Vagina (tissue), 2 donors: ENCODE results near the gene NRARP. TPM values are rescaled to one million over a fixed set of nuclear protein-coding genes. Genes with fewer than 3 reads are reported as not detected.

Experiments used
- DNase-seq, 2 donors: peaks; one replicate each; pipeline ENCODE4 v3.0.0-alpha.2; 2017; ENCODE audit errors: extremely low spot score in 2 of 2
- H3K27ac ChIP-seq: fragments of 200-600 bp; sonication (generic); one replicate; pipeline ENCODE4 v1.5.1; 2019
- H3K27me3 ChIP-seq: fragments of 200-600 bp; sonication (generic); one replicate; pipeline ENCODE4 v1.5.1; 2019
- H3K36me3 ChIP-seq, 2 donors: fragments of 200-600 bp; sonication (generic); one replicate each; pipeline ENCODE4 v1.5.1; 2017 to 2019
- H3K4me1 ChIP-seq: fragments of 200-600 bp; sonication (generic); one replicate; pipeline ENCODE4 v1.5.1; 2019
- H3K4me3 ChIP-seq, 2 donors: fragments of 200-600 bp; sonication (generic); 1 replicate in 1 of 2; 2 replicates in 1 of 2; pipeline ENCODE4 v1.5.1; 2016 to 2019
- H3K9me3 ChIP-seq: fragments of 200-600 bp; sonication (generic); one replicate; pipeline ENCODE4 v1.5.1; 2019
- POLR2A ChIP-seq, 2 donors: fragments of 450-650 bp; IDR thresholded peaks; one replicate each; pipeline ENCODE4 v1.6.1; 2017; ENCODE audit warnings: antibody characterized with exemption in 2 of 2, mild to moderate bottlenecking in 2 of 2, moderate library complexity in 2 of 2
- POLR2AphosphoS5 ChIP-seq, 2 donors: sonication (generic); formaldehyde crosslinking; IDR thresholded peaks; one replicate each; pipeline ENCODE4 v1.9.0; 2017; ENCODE audit warnings: antibody characterized with exemption in 2 of 2, mild to moderate bottlenecking in 2 of 2, low read depth in 1 of 2; ENCODE audit not compliant: insufficient read depth in 1 of 2
- intact Hi-C: fragments of 100-400 bp; cut with DNase I; formaldehyde crosslinking; loops from one replicate; pipeline ENCODE4 v1.15.1; 2023
- total RNA-seq: library from RNA; depleted of rRNA; stranded (reverse); fragments of >200 nt; gene quantifications from one replicate; pipeline ENCODE4 v1.2.3, GENCODE V29; 2016
- TF ChIP-seq, protein P1 (sequence below), 3 experiments: fragments of 450-650 bp in 2 of 3; fragments of 200-600 bp in 1 of 3; sonication (generic) in 1 of 3; IDR thresholded peaks; one replicate each; pipeline ENCODE4 v1.5.1; 2017 to 2019; ENCODE audit warnings: antibody characterized with exemption in 3 of 3, mild to moderate bottlenecking in 2 of 3, moderate library complexity in 2 of 3

Gene NRARP
- total RNA-seq, 1 donor from 2014 or later, result 29.5 TPM

DNA sequence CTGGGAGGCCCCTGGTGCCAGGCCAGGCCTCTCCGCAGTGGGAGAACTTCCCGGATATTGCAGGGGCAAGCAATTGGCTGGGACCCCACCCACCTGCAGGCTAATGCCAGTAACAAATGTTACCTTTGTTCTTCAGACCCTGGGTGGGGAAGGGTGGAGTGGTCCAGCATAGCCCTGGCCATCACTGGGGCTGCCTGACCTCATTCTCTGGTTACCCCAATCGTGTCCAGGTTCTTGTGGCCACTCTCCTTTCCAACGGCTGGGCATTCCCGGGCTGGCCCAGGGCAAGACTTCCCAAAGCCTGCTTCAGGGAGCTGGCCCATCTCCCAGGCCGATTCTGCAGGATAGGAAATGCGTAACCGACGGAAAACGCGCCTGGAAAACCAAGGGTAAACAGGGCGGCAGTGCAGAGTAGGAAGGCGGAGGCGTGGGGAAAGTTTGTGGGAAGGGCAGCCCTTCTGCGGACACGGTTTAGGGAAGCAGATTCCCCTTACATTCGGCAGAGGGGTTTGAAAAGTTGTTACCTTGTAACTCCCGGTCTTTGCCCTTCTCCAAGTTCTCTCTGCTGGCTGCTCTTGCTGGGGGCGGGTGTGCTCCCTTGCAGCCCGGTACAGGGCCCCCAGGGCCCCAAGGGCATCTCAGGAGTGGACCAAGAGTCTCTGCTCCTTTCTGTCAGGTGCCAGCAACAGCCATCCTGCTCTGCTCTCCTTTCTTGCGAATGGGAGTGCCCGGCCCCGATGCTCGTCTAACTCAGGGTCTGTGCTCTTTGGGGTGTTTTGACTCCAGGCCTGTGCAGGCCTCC is 3.5 kb downstream of the NRARP start:
- H3K27me3 ChIP-seq, result peaks cover 8% of the 10 kb centered on the region
- H3K9me3 ChIP-seq, result no peaks in the 10 kb centered on the region
- intact Hi-C loops, result loop anchor here (5.0 kb wide), 1 partner anchor 109 kb away; no protein-coding TSS in a partner anchor
- H3K4me1 ChIP-seq, result peaks cover 55% of the 10 kb centered on the region
- no peak for DNase-seq
- H3K27ac ChIP-seq, result peak overlapping the region; percentile 51
- H3K4me3 ChIP-seq, result peak overlapping the region in 1 of 2 donors; percentile 53
- TF ChIP-seq POLR2AphosphoS5 (IDR thresholded peaks at IDR 0.05; ENCODE audit: insufficient read depth in 1 of 2, low read depth in 1 of 2), result peak in 1 of 2 donors; percentile 24
- TF ChIP-seq POLR2A (IDR thresholded peaks at IDR 0.05), result no peak
- TF ChIP-seq, protein P1, sequence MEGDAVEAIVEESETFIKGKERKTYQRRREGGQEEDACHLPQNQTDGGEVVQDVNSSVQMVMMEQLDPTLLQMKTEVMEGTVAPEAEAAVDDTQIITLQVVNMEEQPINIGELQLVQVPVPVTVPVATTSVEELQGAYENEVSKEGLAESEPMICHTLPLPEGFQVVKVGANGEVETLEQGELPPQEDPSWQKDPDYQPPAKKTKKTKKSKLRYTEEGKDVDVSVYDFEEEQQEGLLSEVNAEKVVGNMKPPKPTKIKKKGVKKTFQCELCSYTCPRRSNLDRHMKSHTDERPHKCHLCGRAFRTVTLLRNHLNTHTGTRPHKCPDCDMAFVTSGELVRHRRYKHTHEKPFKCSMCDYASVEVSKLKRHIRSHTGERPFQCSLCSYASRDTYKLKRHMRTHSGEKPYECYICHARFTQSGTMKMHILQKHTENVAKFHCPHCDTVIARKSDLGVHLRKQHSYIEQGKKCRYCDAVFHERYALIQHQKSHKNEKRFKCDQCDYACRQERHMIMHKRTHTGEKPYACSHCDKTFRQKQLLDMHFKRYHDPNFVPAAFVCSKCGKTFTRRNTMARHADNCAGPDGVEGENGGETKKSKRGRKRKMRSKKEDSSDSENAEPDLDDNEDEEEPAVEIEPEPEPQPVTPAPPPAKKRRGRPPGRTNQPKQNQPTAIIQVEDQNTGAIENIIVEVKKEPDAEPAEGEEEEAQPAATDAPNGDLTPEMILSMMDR (IDR thresholded peaks at IDR 0.05), result no peak
- H3K36me3 ChIP-seq, result no peaks in the 10 kb centered on the region

- H3K27ac ChIP-seq, result peak overlapping the region; percentile 51
- TF ChIP-seq, protein P1 (IDR thresholded peaks at IDR 0.05), result no peak
- no peak for TF ChIP-seq POLR2A (IDR thresholded peaks at IDR 0.05)
- no peak for TF ChIP-seq POLR2AphosphoS5 (IDR thresholded peaks at IDR 0.05; ENCODE audit: insufficient read depth in 1 of 2, low read depth in 1 of 2)
- peaks cover 48% of the 10 kb centered on the region for H3K4me1 ChIP-seq
- intact Hi-C loops, result loop anchor here (5.0 kb wide), 1 partner anchor 109 kb away; no protein-coding TSS in a partner anchor
- no peak overlapping the region for H3K4me3 ChIP-seq
- peaks cover 8% of the 10 kb centered on the region for H3K27me3 ChIP-seq
- H3K36me3 ChIP-seq, result no peaks in the 10 kb centered on the region
- no peak for DNase-seq
- H3K9me3 ChIP-seq, result no peaks in the 10 kb centered on the region
These were observed 4.1 kb downstream of the NRARP start for GRCh38 chr9:137297966-137298365.

- H3K9me3 ChIP-seq, result no peaks in the 10 kb centered on the region
- DNase-seq, result no peak
- peak overlapping the region; percentile 53 for H3K27ac ChIP-seq
- peaks cover 42% of the 10 kb centered on the region for H3K4me1 ChIP-seq
- intact Hi-C loops, result loop anchor here (5.0 kb wide), 1 partner anchor 110 kb away; no protein-coding TSS in a partner anchor
- H3K27me3 ChIP-seq, result peaks cover 8% of the 10 kb centered on the region
- H3K36me3 ChIP-seq, result no peaks in the 10 kb centered on the region
- peak overlapping the region in 1 of 2 donors; percentile 56 for H3K4me3 ChIP-seq
- TF ChIP-seq, protein P1 (IDR thresholded peaks at IDR 0.05), result no peak
- TF ChIP-seq POLR2AphosphoS5 (IDR thresholded peaks at IDR 0.05; ENCODE audit: insufficient read depth in 1 of 2, low read depth in 1 of 2), result peak in 1 of 2 donors; percentile 24
- TF ChIP-seq POLR2A (IDR thresholded peaks at IDR 0.05), result no peak
These were observed 5.1 kb downstream of the NRARP start for GRCh38 chr9:137296670-137297664.

- H3K9me3 ChIP-seq, result no peaks in the 10 kb centered on the region
- H3K27ac ChIP-seq, result peak overlapping the region; percentile 53
- intact Hi-C loops, result loop anchor here (5.0 kb wide), 1 partner anchor 111 kb away; no protein-coding TSS in a partner anchor
- no peak for DNase-seq
- TF ChIP-seq, protein P1 (IDR thresholded peaks at IDR 0.05), result no peak
- TF ChIP-seq POLR2A (IDR thresholded peaks at IDR 0.05) (no peak), POLR2AphosphoS5 (IDR thresholded peaks at IDR 0.05; ENCODE audit: insufficient read depth in 1 of 2, low read depth in 1 of 2) (peak in 1 of 2 donors; percentile 15)
- no peaks in the 10 kb centered on the region for H3K36me3 ChIP-seq
- peaks cover 8% of the 10 kb centered on the region for H3K27me3 ChIP-seq
- peak overlapping the region; percentile 34 to 56 for H3K4me3 ChIP-seq
- peaks cover 42% of the 10 kb centered on the region for H3K4me1 ChIP-seq
These were observed 6.0 kb downstream of the NRARP start for GRCh38 chr9:137295849-137296669.
